Hair follicular keratinocyte (primary cell): ENCODE measurements around the gene KRTAP20-1. TPM values are rescaled to one million over a fixed set of nuclear protein-coding genes. Genes with fewer than 3 reads are reported as not detected.

Source experiments
- total RNA-seq: library from RNA; depleted of rRNA; stranded (reverse); fragments of >200 nt; gene quantifications from 2 replicates; pipeline ENCODE4 v1.2.3, GENCODE V29; 2015

KRTAP20-1 gene
- not detected in 2 replicates for total RNA-seq

GRCh38 chr21:30616125-30616524, at the start of gene KRTAP20-1:
KRTAP20-1 (plus strand) TSS chr21:30616425; CDS start chr21:30616455, 30 bp downstream.

GRCh38 chr21:30590297-30590696, 25.9 kb upstream of the KRTAP20-1 start, which contains the start of gene KRTAP22-2:
KRTAP22-2 (minus strand) TSS chr21:30590397.

DNA sequence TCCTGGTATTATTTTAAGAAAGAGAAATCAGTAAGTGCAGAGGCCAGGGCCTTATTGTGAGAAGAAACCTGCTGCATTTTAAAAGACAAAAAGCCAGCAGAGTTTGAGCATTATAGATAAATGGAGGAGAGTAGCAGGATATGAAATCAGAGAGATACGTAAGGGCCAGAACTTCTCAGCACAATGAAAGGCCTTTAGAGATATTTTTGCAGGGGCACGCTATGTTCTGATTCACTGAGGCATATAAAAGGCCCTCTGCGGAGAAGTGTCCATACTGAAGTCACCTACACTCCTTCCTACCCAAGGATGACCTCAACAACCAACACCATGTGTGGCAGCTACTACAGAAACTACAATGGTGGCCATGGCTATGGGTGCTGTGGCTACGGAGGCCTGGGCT, 24.1 kb upstream of the KRTAP20-1 start, which contains the start of gene KRTAP6-3:
TSS of gene KRTAP6-3 (plus strand) at position 301 of the 400 bp plus-strand sequence. CDS start at position 307, 6 bp downstream.

DNA sequence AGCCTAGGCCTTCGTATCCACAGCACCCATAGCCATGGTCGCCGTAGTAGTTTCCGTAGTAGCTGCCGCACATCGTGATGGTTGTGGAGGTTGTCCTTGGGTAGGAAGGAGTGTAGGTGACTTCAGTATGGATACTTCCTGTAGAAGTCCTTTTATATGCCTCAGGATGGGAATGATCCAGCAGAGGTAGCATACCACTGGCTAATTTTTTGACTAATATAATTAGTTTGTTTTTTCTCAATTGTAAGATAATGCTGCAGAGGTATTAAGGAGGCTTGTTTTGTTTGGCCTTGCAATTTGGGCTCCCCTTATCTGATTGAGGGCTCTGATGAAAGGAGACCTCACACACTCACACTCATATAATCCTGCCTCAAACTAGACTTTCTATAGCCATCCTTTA, 17.4 kb upstream of the KRTAP20-1 start, which contains the start of gene KRTAP6-2:
TSS of gene KRTAP6-2 (minus strand) at position 101 of the 400 bp plus-strand sequence. CDS start at position 73, 28 bp downstream.

DNA sequence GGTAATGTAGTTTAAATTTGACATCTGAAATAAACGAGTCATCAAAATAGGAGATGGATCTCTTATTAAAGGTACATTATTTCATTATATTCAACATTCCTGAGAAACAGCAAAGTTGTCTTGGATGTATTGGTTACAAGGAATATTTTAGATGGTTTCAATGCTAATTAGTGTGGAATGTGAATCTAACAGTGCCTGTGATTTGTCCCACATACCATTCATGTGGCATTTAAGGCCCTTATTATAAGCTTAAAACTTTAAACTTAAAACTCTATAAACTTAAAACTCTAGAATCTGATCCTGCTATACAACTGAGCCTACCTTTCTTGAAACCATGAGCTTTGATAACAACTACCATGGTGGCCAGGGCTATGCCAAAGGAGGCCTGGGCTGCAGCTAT, 15.4 kb upstream of the KRTAP20-1 start, which contains the start of gene KRTAP22-1:
TSS of gene KRTAP22-1 (plus strand) at position 301 of the 400 bp plus-strand sequence.

DNA sequence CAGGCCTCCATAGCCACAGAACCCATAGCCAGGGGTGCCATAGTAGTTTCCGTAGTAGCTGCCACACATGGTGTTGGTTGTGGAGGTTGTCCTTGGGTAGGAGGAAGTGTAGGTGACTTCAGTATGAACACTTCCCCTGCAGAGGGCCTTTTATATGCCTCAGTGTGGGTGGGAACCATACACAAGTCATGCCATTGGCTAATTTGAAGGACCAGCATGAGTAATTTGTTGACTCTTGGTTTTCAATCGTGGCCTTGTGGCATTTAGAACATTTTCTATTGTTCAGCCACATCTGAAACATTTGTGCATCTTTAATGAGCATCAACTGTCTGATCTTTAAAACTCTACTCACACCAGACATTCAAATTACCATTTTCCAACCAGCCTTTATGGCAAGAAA, 2.4 kb upstream of the KRTAP20-1 start, which contains the start of gene KRTAP6-1:
TSS of gene KRTAP6-1 (minus strand) at position 95 of the 400 bp plus-strand sequence. CDS start at position 69, 26 bp downstream.

DNA sequence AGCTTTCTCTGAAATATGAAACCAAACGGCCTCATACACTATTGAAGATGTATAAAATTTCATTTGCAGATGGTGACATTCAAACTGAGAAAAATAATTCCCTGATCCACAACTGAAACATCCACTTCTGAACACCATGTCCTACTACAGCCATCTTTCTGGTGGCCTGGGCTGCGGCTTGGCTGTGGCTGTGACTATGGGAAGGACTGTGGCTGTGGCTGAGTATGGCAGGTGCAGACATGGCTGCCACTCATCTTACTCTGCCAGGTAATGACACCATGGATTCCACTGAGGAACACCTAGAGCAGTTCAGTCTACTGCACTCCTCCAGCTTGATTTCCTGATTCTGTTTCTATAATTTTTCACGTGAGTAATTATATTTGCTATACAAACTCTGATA, 4.3 kb downstream of the KRTAP20-1 start, which contains the start of gene KRTAP20-4:
TSS of gene KRTAP20-4 (plus strand) at position 106 of the 400 bp plus-strand sequence.

GRCh38 chr21:30634906-30635305, 18.7 kb downstream of the KRTAP20-1 start, which contains the start of gene KRTAP20-2:
KRTAP20-2 (plus strand) TSS chr21:30635206; CDS start chr21:30635264, 58 bp downstream.

DNA sequence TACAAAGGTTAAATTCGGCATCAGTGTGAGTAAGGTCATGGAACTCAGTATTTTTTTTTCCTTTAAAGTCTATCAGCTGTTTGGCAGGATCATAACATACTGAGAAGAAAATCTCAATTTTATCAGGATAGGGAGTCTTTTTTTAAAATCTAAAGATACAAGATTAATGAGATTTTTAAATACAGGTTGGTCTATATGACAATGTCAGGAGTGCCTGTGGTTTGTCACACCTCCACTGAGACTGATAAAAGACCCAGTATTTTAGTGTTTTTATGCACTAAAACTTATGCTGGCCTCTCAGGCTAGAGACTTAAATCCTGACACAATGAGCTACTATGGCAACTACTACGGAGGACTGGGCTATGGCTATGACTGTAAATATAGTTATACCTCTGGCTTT, 26.3 kb downstream of the KRTAP20-1 start, which contains the start of gene KRTAP20-3:
TSS of gene KRTAP20-3 (plus strand) at position 301 of the 400 bp plus-strand sequence.

Other genes starting within 250 kb of the KRTAP20-1 start
- gene KRTAP13-2, start 244.2 kb upstream of the KRTAP20-1 start, total RNA-seq, result not detected in 2 replicates
- not detected in 2 replicates for gene KRTAP13-1, start 220.4 kb upstream of the KRTAP20-1 start, total RNA-seq
- not detected in 2 replicates for gene KRTAP13-3, start 190.5 kb upstream of the KRTAP20-1 start, total RNA-seq
- gene KRTAP13-4, start 186.2 kb upstream of the KRTAP20-1 start, total RNA-seq, result not detected in 2 replicates
- gene KRTAP15-1, start 176.2 kb upstream of the KRTAP20-1 start, total RNA-seq, result not detected in 2 replicates
- not detected in 2 replicates for gene KRTAP19-1, start 136.1 kb upstream of the KRTAP20-1 start, total RNA-seq
- gene KRTAP19-2, start 129.0 kb upstream of the KRTAP20-1 start, total RNA-seq, result not detected in 2 replicates
- not detected in 2 replicates for gene KRTAP19-3, start 124.4 kb upstream of the KRTAP20-1 start, total RNA-seq
- not detected in 2 replicates for gene KRTAP19-4, start 119.3 kb upstream of the KRTAP20-1 start, total RNA-seq
- gene KRTAP19-5, start 114.3 kb upstream of the KRTAP20-1 start, total RNA-seq, result not detected in 2 replicates
- not detected in 2 replicates for gene KRTAP19-6, start 74.6 kb upstream of the KRTAP20-1 start, total RNA-seq
- not detected in 2 replicates for gene KRTAP19-7, start 55.1 kb upstream of the KRTAP20-1 start, total RNA-seq
- gene KRTAP22-2, start 26.0 kb upstream of the KRTAP20-1 start, total RNA-seq, result not detected in 2 replicates
- gene KRTAP6-3, start 24.0 kb upstream of the KRTAP20-1 start, total RNA-seq, result not detected in 2 replicates
- not detected in 2 replicates for gene KRTAP6-2, start 17.5 kb upstream of the KRTAP20-1 start, total RNA-seq
- not detected in 2 replicates for gene KRTAP22-1, start 15.3 kb upstream of the KRTAP20-1 start, total RNA-seq
- gene KRTAP6-1, start 2.5 kb upstream of the KRTAP20-1 start, total RNA-seq, result not detected in 2 replicates
- not detected in 2 replicates for gene KRTAP20-4, start 4.2 kb downstream of the KRTAP20-1 start, total RNA-seq
- not detected in 2 replicates for gene KRTAP20-2, start 18.8 kb downstream of the KRTAP20-1 start, total RNA-seq
- not detected in 2 replicates for gene KRTAP20-3, start 26.4 kb downstream of the KRTAP20-1 start, total RNA-seq
- gene KRTAP21-3, start 102.4 kb downstream of the KRTAP20-1 start, total RNA-seq, result not detected in 2 replicates
- not detected in 2 replicates for gene KRTAP21-2, start 130.8 kb downstream of the KRTAP20-1 start, total RNA-seq
- gene KRTAP21-1, start 139.0 kb downstream of the KRTAP20-1 start, total RNA-seq, result not detected in 2 replicates
- gene KRTAP8-1, start 196.8 kb downstream of the KRTAP20-1 start, total RNA-seq, result not detected in 2 replicates
- gene KRTAP7-1, start 213.3 kb downstream of the KRTAP20-1 start, total RNA-seq, result not detected in 2 replicates